Measurements from ENCODE around the gene UNC5A. TPM values are rescaled to one million over a fixed set of nuclear protein-coding genes. Genes with fewer than 3 reads are reported as not detected.

The UNC5A gene
- total RNA-seq, 1 donor from 2014 or later: 1.1 TPM

GRCh38 chr5:176790941-176791340, 19.4 kb upstream of the UNC5A start:
- Histone ChIP-seq H3K27me3 (ENCODE audit: control insufficient read depth, insufficient read depth, low read length) (peaks cover 24% of the 10 kb centered on the region), H3K4me3 (ENCODE audit: low read depth, low read length) (no peak overlapping the region), H3K36me3 (ENCODE audit: control insufficient read depth, insufficient read depth, low read length) (no peaks in the 10 kb centered on the region)
- DNase-seq (ENCODE audit: low read depth): no peak
- TF ChIP-seq CTCF (IDR thresholded peaks at IDR 0.05; ENCODE audit: insufficient read depth, low read length, poor library complexity, severe bottlenecking): no peak

GRCh38 chr5:176792655-176793342, 17.6 kb upstream of the UNC5A start:
- no peak for TF ChIP-seq CTCF (IDR thresholded peaks at IDR 0.05; ENCODE audit: insufficient read depth, low read length, poor library complexity, severe bottlenecking)
- no peak for DNase-seq (ENCODE audit: low read depth)
- no peak overlapping the region for H3K4me3 ChIP-seq (ENCODE audit: low read depth, low read length)
- no peaks in the 10 kb centered on the region for H3K36me3 ChIP-seq (ENCODE audit: control insufficient read depth, insufficient read depth, low read length)
- H3K27me3 ChIP-seq (ENCODE audit: control insufficient read depth, insufficient read depth, low read length): peaks cover 39% of the 10 kb centered on the region

GRCh38 chr5:176793343-176793699, 17.0 kb upstream of the UNC5A start:
- no peak overlapping the region for H3K4me3 ChIP-seq (ENCODE audit: low read depth, low read length)
- H3K27me3 ChIP-seq (ENCODE audit: control insufficient read depth, insufficient read depth, low read length): peaks cover 43% of the 10 kb centered on the region
- DNase-seq (ENCODE audit: low read depth): no peak
- TF ChIP-seq CTCF (IDR thresholded peaks at IDR 0.05; ENCODE audit: insufficient read depth, low read length, poor library complexity, severe bottlenecking): no peak
- no peaks in the 10 kb centered on the region for H3K36me3 ChIP-seq (ENCODE audit: control insufficient read depth, insufficient read depth, low read length)

- no peak for DNase-seq (ENCODE audit: low read depth)
- Histone ChIP-seq H3K27me3 (ENCODE audit: control insufficient read depth, insufficient read depth, low read length) (peaks cover 47% of the 10 kb centered on the region), H3K4me3 (ENCODE audit: low read depth, low read length) (no peak overlapping the region), H3K36me3 (ENCODE audit: control insufficient read depth, insufficient read depth, low read length) (no peaks in the 10 kb centered on the region)
- TF ChIP-seq CTCF (IDR thresholded peaks at IDR 0.05; ENCODE audit: insufficient read depth, low read length, poor library complexity, severe bottlenecking): no peak
These were observed 16.6 kb upstream of the UNC5A start for GRCh38 chr5:176793736-176794135.

- no peak for DNase-seq (ENCODE audit: low read depth)
- Histone ChIP-seq H3K36me3 (ENCODE audit: control insufficient read depth, insufficient read depth, low read length) (no peaks in the 10 kb centered on the region), H3K27me3 (ENCODE audit: control insufficient read depth, insufficient read depth, low read length) (peaks cover 53% of the 10 kb centered on the region), H3K4me3 (ENCODE audit: low read depth, low read length) (no peak overlapping the region)
- TF ChIP-seq CTCF (IDR thresholded peaks at IDR 0.05; ENCODE audit: insufficient read depth, low read length, poor library complexity, severe bottlenecking): no peak
These were observed 15.8 kb upstream of the UNC5A start for GRCh38 chr5:176794509-176794908.

GRCh38 chr5:176796411-176796810, 13.9 kb upstream of the UNC5A start:
- no peak for DNase-seq (ENCODE audit: low read depth)
- H3K36me3 ChIP-seq (ENCODE audit: control insufficient read depth, insufficient read depth, low read length): no peaks in the 10 kb centered on the region
- H3K4me3 ChIP-seq (ENCODE audit: low read depth, low read length): no peak overlapping the region
- TF ChIP-seq CTCF (IDR thresholded peaks at IDR 0.05; ENCODE audit: insufficient read depth, low read length, poor library complexity, severe bottlenecking): no peak
- peaks cover 59% of the 10 kb centered on the region for H3K27me3 ChIP-seq (ENCODE audit: control insufficient read depth, insufficient read depth, low read length)
